ENCODE data around the gene OR4S1.
"Not testable (repeated sequence)": the region's sequence is repeated elsewhere in the genome, so short reads cannot be mapped to it uniquely, and the experiment has no call there.

Gene OR4S1, protein sequence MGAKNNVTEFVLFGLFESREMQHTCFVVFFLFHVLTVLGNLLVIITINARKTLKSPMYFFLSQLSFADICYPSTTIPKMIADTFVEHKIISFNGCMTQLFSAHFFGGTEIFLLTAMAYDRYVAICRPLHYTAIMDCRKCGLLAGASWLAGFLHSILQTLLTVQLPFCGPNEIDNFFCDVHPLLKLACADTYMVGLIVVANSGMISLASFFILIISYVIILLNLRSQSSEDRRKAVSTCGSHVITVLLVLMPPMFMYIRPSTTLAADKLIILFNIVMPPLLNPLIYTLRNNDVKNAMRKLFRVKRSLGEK

DNA sequence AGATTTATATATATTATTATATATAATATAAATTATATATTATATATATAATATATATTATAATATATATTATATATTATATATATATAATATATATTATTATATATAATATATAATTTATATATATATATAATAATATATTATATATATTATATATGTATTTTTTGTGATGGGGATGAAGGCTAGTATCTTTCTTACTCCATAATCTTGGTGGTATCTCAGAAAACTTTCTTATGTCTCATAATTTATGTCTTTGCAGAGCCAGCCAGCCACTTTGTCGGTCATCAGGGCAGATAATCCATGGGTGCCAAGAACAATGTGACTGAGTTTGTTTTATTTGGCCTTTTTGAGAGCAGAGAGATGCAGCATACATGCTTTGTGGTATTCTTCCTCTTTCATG lies at the start of gene OR4S1:
Gene OR4S1 (plus strand): TSS at position 301 of the 400 bp plus-strand sequence. CDS start 0 bp downstream, at position 301.
- no peak for DNase-seq (ENCODE audit: low spot score)

DNA sequence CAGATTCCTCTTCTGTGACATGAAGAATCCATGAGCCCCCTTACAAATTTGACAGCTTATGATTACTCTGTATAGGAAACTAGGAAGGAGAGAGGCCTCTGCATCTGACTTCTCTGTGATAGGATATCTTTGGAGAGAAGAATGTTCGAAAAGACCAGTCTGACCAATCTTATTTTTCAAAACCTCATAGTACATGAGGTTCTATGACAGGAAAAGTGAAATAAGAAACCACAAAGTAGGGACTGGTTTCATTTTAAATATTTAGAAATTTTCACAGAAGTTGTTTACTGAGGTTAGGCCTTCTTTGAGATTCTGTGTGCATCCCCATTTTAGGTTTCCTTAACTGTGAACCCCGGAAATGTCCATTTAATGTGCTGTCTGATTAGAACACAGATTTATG lies 44.4 kb upstream of the OR4S1 start:
- no peak for DNase-seq (ENCODE audit: low spot score)

DNA sequence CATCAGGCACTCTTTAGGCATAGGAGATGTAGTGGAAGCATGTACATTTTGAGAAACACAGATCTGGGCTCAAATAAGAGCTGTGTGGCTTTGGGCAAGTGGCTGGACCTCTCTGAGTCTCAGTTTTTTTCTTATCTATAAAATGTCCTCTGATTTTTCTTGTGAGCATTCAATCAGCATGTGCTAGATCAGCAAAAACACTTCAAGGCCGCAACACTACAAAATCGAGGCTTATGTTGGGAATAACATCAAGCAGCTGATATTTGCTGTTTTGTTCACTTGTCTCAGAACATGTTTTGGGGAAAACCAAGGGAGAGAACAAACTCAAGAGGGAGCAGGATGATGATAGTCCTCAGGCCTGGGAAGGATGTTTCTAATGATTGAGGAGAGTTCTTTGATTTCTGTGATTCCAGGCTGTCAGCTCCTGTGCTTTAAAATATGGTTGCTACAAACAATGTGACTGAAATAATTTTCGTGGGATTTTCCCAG lies 42.6 kb upstream of the OR4S1 start, which contains the start of gene OR4X1:
Gene OR4X1 (plus strand): TSS at position 439 of the 489 bp plus-strand sequence. CDS start 0 bp downstream, at position 439.
- DNase-seq (ENCODE audit: low spot score) = no peak

DNA sequence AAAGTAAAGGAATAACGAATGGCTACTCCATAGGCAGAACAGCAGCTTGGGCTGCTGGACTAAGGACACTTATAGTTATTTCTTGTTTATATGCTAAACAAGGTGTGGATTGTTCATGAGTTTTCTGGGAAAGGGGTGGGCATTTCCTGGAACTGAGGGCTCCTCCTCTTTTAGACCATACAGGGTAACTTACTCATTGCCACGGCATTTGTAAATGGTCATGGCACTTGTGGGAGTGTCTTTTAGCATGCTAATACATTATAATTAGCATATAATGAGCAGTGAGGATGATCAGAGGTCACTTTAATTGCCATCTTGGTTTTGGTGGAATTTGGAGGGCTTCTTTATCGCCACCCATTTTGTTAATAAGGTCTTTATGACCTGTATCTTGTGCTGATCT lies 35.4 kb upstream of the OR4S1 start:
- no peak for DNase-seq (ENCODE audit: low spot score)

DNA sequence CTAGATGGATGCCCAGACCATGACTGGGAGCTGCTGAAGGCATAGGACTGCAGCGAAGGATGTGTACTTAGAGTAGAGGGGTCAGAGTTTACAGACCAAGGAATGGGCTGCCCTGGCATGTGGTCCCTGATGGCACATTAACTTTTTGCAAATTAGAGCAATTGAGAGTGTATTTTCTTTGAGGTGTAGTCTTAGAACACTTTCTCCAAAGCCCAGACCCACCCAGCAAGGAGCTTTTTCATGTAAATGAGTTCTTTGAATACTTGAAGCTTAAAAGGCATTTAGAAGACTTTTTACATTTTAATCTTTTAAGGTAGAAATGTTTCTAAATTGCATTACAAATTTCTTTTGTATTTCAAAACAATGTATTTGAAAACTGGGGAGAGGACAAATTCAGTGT lies 33.4 kb upstream of the OR4S1 start:
- no peak for DNase-seq (ENCODE audit: low spot score)

DNA sequence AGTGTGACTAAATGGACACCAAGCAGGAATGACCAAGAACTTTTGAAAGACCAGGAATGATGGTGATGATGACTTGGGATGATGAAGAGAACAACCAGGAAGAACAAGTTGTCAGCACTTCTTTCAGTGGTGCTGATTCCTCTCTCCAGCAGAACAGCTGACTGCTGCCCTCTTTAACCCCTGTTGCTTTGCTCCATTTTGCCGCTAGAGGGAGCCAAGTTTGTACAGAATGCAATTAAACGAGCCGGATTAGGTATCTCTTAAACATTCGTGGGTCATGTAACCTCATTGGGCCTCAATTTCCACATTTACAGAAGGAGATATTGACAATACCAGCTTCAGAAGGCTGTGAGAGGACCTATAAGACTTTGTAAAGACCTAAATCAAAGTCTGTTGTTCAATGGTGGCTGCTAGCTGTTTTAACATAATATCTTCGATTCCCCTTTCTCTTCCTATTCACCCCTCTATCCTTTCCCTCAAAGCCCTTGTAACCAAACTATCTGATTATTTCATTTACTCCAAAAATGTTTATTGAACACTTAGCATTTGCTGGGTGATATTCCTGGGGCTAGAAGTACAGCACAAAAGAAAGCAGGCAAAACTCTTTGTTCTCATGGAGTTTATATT lies 1.9 kb downstream of the OR4S1 start:
- peak; percentile 83 for DNase-seq (ENCODE audit: low spot score)

DNA sequence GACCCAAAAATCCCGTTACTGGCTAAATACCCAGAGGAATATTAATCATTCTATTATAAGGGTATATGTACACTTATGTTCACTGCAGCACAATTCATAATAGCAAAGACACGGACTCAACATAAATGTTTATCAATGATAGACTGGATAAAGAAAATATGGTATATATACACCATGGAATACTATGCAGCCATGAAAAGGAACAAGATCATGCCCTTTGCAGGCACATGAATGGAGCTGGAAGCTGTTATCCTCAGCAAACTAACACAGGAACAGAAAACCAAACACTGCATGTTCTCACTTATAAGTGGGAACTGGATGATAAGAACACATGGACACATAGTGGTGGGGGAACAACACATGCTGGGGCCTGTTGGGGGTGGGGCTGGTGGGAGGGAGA lies 7.6 kb downstream of the OR4S1 start:
- DNase-seq (ENCODE audit: low spot score) = not testable (repeated sequence)

DNA sequence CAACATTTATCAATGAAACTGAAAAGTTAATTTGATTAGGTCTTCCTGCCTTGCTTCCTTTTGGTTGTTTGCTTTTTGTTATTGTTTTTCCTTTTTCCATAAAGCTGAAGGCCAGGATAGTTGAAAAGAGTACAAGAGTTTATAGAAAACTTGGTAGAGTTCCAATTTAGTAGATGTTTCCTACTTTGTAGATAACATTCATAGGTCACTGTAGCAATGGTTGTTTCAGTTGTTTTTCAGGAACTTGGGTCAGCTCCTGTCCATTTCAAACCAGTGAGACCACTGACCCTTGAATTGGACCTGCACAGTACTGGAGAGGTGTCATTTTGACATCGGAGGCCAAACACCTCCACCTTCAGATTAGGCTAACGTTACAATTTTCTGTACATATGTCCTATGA lies 13.8 kb downstream of the OR4S1 start:
- not testable (repeated sequence) for DNase-seq (ENCODE audit: low spot score)

DNA sequence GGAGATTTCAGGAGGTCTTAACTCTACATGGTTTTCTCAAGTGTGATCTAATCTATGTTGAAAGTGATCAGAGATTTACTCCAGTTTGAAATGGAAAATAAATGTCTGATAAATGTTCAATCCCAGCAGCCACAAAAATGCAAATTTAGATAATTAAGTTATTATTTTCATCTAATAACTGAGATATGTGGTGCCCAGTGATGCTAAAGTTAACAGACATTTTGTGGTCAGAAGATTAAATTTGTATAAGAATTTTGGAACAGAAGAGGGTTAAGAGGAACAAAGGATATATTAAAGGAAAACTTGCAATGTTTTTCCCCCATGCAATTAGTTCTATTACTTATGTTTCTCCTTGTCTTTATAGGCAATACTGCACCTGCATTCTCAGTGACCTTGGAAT lies 18.6 kb downstream of the OR4S1 start, which contains the start of gene OR4C3:
Gene OR4C3 (plus strand): TSS at position 301 of the 400 bp plus-strand sequence. CDS start 102 bp downstream, outside the sequence.
- not testable (repeated sequence) for DNase-seq (ENCODE audit: low spot score)

DNA sequence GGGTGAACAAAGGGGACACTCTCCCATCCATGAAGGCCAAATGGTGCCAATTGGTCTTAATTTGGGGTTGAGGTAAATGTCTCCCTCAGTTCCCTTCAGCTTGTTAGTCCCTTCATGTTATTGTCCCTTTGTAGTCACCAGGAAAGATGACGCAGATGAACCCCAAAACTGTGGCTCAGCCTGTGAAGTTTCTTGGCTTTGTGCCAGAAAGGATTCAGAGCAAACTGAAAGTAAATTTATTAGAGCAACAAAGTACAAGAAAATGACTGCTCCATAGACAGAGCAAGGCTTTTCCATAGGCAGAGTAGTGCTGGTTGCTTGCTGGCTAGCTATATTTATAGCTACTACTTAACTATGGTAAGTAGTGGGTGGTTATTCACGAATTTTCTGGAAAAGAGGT lies 35.4 kb downstream of the OR4S1 start:
- DNase-seq (ENCODE audit: low spot score) = no peak

DNA sequence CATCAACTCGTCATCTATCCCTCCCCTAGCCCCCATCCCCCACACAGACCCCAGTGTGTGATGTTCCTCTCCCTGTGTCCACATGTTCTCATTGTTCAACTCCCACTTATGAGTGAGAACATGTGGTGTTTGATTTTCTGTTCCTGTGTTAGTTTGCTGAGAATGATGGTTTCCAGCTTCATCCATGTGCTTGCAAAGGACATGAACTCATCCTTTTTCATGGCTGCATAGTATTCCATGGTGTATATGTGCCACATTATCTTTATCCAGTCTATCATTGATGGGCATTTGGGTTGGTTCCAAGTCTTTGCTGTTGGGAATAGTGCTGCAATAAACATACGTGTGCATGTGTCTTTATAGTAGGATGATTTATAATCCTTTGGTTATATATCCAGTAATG lies 36.5 kb downstream of the OR4S1 start:
- not testable (repeated sequence) for DNase-seq (ENCODE audit: low spot score)

DNA sequence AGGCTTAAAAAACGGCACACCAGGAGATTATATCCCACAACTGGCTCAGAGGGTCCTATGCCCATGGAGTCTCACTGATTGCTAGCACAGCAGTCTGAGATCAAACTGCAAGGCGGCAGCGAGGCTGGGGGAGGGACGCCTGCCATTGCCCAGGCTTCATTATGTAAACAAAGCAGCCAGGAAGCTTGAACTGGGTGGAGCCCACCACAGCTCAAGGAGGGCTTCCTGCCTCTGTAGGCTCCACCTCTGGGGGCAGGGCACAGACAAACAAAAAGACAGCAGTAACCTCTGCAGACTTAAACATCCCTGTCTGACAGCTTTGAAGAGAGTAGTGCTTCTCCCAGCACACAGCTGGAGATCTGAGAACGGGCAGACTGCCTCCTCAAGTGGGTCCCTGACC lies 40.3 kb downstream of the OR4S1 start:
- not testable (repeated sequence) for DNase-seq (ENCODE audit: low spot score)

DNA sequence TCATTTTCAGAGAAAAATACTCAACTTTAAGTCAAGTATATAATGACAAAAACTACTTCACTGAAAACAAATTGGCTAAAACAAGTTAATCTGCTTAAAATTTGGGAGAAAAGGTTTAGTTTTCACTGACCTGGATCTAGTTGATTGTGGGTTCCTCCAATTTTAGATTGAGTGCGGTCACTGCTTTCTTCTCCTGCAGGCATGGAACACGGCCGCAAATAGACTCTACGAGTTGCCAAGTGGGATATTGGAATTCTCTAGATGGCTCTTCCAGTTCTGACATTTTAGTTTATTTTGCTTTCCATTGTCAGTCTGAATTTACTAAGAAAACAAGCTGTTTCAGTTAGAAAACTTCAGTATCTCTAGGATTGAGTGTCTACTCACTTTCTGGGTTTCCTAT lies 48.0 kb downstream of the OR4S1 start:
- DNase-seq (ENCODE audit: low spot score) = no peak

DNA sequence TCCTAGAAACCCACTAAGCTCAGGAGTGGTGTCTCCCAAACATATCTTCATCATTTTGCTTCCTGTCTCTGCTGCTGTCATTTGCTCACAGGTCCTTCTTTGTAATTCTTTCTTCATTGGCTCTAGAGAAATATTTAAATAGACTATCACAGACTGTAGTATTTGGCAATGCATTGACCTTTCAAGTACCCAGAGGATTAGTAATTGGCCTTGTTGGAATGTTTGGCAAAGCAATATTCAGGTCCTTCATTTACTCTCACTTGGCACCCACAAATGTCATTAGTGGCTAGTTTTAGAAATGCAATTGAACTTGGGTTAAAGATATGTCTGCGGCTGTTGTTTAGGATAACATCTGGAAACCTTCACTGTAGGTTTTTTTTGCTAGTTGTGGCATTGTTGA lies 48.7 kb downstream of the OR4S1 start:
- no peak for DNase-seq (ENCODE audit: low spot score)
